Measurements from ENCODE around the gene BCLAF1. TPM values are rescaled to one million over a fixed set of nuclear protein-coding genes. Genes with fewer than 3 reads are reported as not detected.

The BCLAF1 gene
- total RNA-seq, 1 donor from 2014 or later = 154 TPM

- no peak overlapping the region for H3K9ac ChIP-seq (ENCODE audit: low read length)
- peaks cover 93% of the 10 kb centered on the region for H4K20me1 ChIP-seq (ENCODE audit: insufficient read depth, low read length)
- Mint-ChIP-seq H3K4me1 (ENCODE audit: low read depth, unreplicated experiment) (peaks cover 43% of the 10 kb centered on the region), H3K27ac (ENCODE audit: unreplicated experiment) (no peak overlapping the region), H3K36me3 (ENCODE audit: low read depth, unreplicated experiment) (peaks cover 2% of the 10 kb centered on the region), H3K27me3 (ENCODE audit: low read depth, unreplicated experiment) (no peaks in the 10 kb centered on the region), H3K4me3 (ENCODE audit: unreplicated experiment) (no peak overlapping the region), H3K9me3 (ENCODE audit: unreplicated experiment) (no peaks in the 10 kb centered on the region)
- H2AFZ ChIP-seq (ENCODE audit: low read depth, low read length) = no peak overlapping the region
- TF ChIP-seq CTCF (IDR thresholded peaks at IDR 0.05; ENCODE audit: insufficient read depth, low read depth, low read length) = no peak
- TF ChIP-seq EZH2 (IDR thresholded peaks at IDR 0.05; ENCODE audit: insufficient read depth, low read length) = no peak
- FAIRE-seq (no peak), DNase-seq (ENCODE audit: low read depth) (no peak)
- H3K27ac ChIP-seq (ENCODE audit: low read depth, low read length) = no peak overlapping the region
- H3K4me3 ChIP-seq (ENCODE audit: insufficient read depth, low read depth, low read length) = no peak overlapping the region
- no peaks in the 10 kb centered on the region for H3K9me3 ChIP-seq (ENCODE audit: insufficient read depth, low read depth, low read length)
- H3K4me2 ChIP-seq (ENCODE audit: low read length) = peak overlapping the region; percentile 23
- H3K4me1 ChIP-seq (ENCODE audit: insufficient read depth, low read length) = peaks cover 28% of the 10 kb centered on the region
- H3K36me3 ChIP-seq (ENCODE audit: insufficient read depth, low read length) = peaks cover 27% of the 10 kb centered on the region
- no peaks in the 10 kb centered on the region for H3K27me3 ChIP-seq (ENCODE audit: insufficient read depth, low read length)
- peaks cover 98% of the 10 kb centered on the region for H3K79me2 ChIP-seq (ENCODE audit: insufficient read depth, low read length)
Measured at GRCh38 chr6:136282906-136283305, 6.7 kb downstream of the BCLAF1 start.

GRCh38 chr6:136280032-136280609, 9.5 kb downstream of the BCLAF1 start:
- H3K36me3 ChIP-seq (ENCODE audit: insufficient read depth, low read length) = peaks cover 40% of the 10 kb centered on the region
- H3K9me3 ChIP-seq (ENCODE audit: insufficient read depth, low read depth, low read length) = no peaks in the 10 kb centered on the region
- no peak overlapping the region for H3K9ac ChIP-seq (ENCODE audit: low read length)
- no peak overlapping the region for H2AFZ ChIP-seq (ENCODE audit: low read depth, low read length)
- FAIRE-seq (no peak), DNase-seq (ENCODE audit: low read depth) (no peak)
- H3K4me2 ChIP-seq (ENCODE audit: low read length) = no peak overlapping the region
- H4K20me1 ChIP-seq (ENCODE audit: insufficient read depth, low read length) = peaks cover 82% of the 10 kb centered on the region
- H3K79me2 ChIP-seq (ENCODE audit: insufficient read depth, low read length) = peaks cover 91% of the 10 kb centered on the region
- H3K9me3 Mint-ChIP-seq (ENCODE audit: unreplicated experiment) = no peaks in the 10 kb centered on the region
- H3K27me3 ChIP-seq (ENCODE audit: insufficient read depth, low read length) = no peaks in the 10 kb centered on the region
- H3K4me1 ChIP-seq (ENCODE audit: insufficient read depth, low read length) = peaks cover 22% of the 10 kb centered on the region
- no peak overlapping the region for H3K27ac ChIP-seq (ENCODE audit: low read depth, low read length)
- no peaks in the 10 kb centered on the region for H3K27me3 Mint-ChIP-seq (ENCODE audit: low read depth, unreplicated experiment)
- no peak overlapping the region for H3K4me3 Mint-ChIP-seq (ENCODE audit: unreplicated experiment)
- H3K4me1 Mint-ChIP-seq (ENCODE audit: low read depth, unreplicated experiment) = peaks cover 44% of the 10 kb centered on the region
- no peak overlapping the region for H3K4me3 ChIP-seq (ENCODE audit: insufficient read depth, low read depth, low read length)
- TF ChIP-seq CTCF (IDR thresholded peaks at IDR 0.05; ENCODE audit: insufficient read depth, low read depth, low read length) = no peak
- TF ChIP-seq EZH2 (IDR thresholded peaks at IDR 0.05; ENCODE audit: insufficient read depth, low read length) = no peak
- H3K27ac Mint-ChIP-seq (ENCODE audit: unreplicated experiment) = no peak overlapping the region
- H3K36me3 Mint-ChIP-seq (ENCODE audit: low read depth, unreplicated experiment) = peaks cover 3% of the 10 kb centered on the region

- Histone ChIP-seq H2AFZ (ENCODE audit: low read depth, low read length) (no peak overlapping the region), H3K27ac (ENCODE audit: low read depth, low read length) (no peak overlapping the region), H3K4me2 (ENCODE audit: low read length) (no peak overlapping the region), H3K4me3 (ENCODE audit: insufficient read depth, low read depth, low read length) (no peak overlapping the region), H3K9ac (ENCODE audit: low read length) (no peak overlapping the region), H3K36me3 (ENCODE audit: insufficient read depth, low read length) (peaks cover 71% of the 10 kb centered on the region), H3K4me1 (ENCODE audit: insufficient read depth, low read length) (no peaks in the 10 kb centered on the region), H3K79me2 (ENCODE audit: insufficient read depth, low read length) (peaks cover 85% of the 10 kb centered on the region), H3K27me3 (ENCODE audit: insufficient read depth, low read length) (no peaks in the 10 kb centered on the region), H4K20me1 (ENCODE audit: insufficient read depth, low read length) (peaks cover 55% of the 10 kb centered on the region), H3K9me3 (ENCODE audit: insufficient read depth, low read depth, low read length) (no peaks in the 10 kb centered on the region)
- DNase-seq (ENCODE audit: low read depth) = no peak
- Mint-ChIP-seq H3K27ac (ENCODE audit: unreplicated experiment) (no peak overlapping the region), H3K36me3 (ENCODE audit: low read depth, unreplicated experiment) (peaks cover 15% of the 10 kb centered on the region), H3K27me3 (ENCODE audit: low read depth, unreplicated experiment) (no peaks in the 10 kb centered on the region), H3K4me1 (ENCODE audit: low read depth, unreplicated experiment) (peaks cover 6% of the 10 kb centered on the region), H3K4me3 (ENCODE audit: unreplicated experiment) (no peak overlapping the region), H3K9me3 (ENCODE audit: unreplicated experiment) (no peaks in the 10 kb centered on the region)
- TF ChIP-seq EZH2 (IDR thresholded peaks at IDR 0.05; ENCODE audit: insufficient read depth, low read length) = no peak
- no peak for TF ChIP-seq CTCF (IDR thresholded peaks at IDR 0.05; ENCODE audit: insufficient read depth, low read depth, low read length)
- FAIRE-seq = no peak
Measured at GRCh38 chr6:136274062-136274461, 15.6 kb downstream of the BCLAF1 start.

All from astrocyte (in vitro differentiated cells and primary cell).